Stimulated activated CD4-positive, alpha-beta T cell treated with anti-CD3 and anti-CD28 coated beads, TNF-alpha, amount 100 ng/mL, for 24 hours (primary cell): Measurements from ENCODE around the gene SAP30BP.

Source experiments
- DNase-seq, 3 experiments: peaks; one replicate each; pipeline ENCODE4 v3.0.0-alpha.2; 2020; ENCODE audit warnings: low read depth in 3 of 3

The SAP30BP gene

DNA sequence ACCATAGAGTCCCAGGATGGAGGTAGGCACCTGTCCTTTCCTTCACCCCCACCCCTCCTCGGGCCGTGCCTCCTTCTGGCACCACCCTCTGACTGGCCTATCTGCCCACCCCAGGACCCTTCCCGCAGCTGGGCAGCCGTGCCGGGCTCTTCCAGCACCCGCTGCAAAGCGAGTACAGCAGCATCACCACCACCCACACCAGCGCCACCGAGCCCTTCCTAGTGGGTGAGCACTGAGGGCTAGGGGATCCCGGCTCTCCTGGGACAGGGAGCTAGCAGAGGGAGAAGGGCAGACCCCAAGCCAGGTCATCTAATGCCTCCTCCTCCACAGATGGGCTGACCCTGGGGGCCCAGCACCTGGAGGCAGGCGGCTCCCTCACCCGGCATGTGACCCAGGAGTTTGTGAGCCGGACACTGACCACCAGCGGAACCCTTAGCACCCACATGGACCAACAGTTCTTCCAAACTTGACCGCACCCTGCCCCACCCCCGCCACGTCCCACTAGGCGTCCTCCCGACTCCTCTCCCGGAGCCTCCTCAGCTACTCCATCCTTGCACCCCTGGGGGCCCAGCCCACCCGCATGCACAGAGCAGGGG, 90.0 kb downstream of the SAP30BP start:
- DNase-seq, result no peak
